GM13977 (cell line): ENCODE data around the gene DHX8.

Source experiments
- DNase-seq: peaks from one replicate; pipeline ENCODE4 v3.0.0; 2012; ENCODE audit warnings: low spot score
- in situ Hi-C: fragments of 300-500 bp; cut with MboI; formaldehyde crosslinking; loops from one replicate; pipeline ENCODE4 v1.12.0; 2022; ENCODE audit warnings: low sequenced_read_pairs, low pct_unique_long_range_greater_than_20kb, mixed read lengths, inconsistent platforms; ENCODE audit not compliant: unreplicated experiment
- TF ChIP-seq, protein P1 (sequence below): IDR thresholded peaks from 2 replicates; pipeline ENCODE4 v1.5.1; 2012; ENCODE audit warnings: mild to moderate bottlenecking, control low read depth; ENCODE audit not compliant: insufficient read depth; ENCODE audit errors: extremely low read depth, missing control alignments

The DHX8 gene

DNA sequence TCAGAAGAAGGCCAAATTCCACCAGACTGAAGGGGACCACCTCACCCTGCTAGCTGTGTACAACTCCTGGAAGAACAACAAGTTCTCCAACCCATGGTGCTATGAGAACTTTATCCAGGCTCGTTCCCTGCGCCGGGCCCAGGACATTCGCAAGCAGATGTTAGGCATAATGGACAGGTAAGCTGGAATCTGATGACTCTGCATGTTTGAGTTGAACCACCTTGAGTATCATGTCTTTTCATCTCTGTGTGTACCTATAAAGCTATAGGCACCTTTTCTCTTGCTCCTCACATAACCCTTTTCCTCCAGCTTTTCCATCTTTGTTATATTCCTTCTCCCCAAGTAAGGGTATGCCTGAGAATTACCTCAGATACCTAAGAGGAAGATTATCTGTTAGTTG, 37.6 kb downstream of the DHX8 start:
- in situ Hi-C loops: no loop called here
- TF ChIP-seq, protein P1, sequence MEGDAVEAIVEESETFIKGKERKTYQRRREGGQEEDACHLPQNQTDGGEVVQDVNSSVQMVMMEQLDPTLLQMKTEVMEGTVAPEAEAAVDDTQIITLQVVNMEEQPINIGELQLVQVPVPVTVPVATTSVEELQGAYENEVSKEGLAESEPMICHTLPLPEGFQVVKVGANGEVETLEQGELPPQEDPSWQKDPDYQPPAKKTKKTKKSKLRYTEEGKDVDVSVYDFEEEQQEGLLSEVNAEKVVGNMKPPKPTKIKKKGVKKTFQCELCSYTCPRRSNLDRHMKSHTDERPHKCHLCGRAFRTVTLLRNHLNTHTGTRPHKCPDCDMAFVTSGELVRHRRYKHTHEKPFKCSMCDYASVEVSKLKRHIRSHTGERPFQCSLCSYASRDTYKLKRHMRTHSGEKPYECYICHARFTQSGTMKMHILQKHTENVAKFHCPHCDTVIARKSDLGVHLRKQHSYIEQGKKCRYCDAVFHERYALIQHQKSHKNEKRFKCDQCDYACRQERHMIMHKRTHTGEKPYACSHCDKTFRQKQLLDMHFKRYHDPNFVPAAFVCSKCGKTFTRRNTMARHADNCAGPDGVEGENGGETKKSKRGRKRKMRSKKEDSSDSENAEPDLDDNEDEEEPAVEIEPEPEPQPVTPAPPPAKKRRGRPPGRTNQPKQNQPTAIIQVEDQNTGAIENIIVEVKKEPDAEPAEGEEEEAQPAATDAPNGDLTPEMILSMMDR: no peak
- no peak for DNase-seq

DNA sequence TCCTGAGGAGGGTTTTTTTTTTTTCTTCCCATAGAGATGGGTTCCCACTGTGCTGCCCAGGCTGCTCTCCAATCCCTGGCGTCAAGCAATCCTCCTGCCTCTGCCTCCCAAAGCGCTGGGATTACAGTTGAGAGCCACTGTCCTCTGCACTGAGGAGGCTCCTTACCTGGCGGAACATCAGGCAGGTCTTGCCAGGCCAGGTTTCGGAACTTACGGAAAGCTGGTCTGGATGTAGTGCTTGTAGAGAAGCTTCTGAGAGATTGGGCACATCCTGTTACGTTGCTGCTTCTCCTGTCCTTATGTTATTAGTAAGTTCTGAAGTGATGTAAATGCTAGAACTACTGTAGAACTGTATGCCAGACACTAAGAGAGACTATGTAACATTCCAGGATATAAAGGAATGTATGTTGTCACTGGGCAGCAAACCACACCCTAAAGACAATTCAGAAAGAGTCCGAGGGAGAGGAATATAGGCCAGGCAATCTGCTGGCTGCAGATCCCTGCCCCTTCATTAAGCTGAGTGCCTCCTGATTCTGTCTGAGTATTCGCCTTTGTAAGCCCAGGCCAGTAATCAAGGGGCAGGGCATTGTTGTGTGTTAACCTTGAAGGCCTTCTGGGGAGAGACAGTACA, 41.3 kb downstream of the DHX8 start:
- in situ Hi-C loops: no loop called here
- TF ChIP-seq, protein P1: no peak
- DNase-seq: no peak

DNA sequence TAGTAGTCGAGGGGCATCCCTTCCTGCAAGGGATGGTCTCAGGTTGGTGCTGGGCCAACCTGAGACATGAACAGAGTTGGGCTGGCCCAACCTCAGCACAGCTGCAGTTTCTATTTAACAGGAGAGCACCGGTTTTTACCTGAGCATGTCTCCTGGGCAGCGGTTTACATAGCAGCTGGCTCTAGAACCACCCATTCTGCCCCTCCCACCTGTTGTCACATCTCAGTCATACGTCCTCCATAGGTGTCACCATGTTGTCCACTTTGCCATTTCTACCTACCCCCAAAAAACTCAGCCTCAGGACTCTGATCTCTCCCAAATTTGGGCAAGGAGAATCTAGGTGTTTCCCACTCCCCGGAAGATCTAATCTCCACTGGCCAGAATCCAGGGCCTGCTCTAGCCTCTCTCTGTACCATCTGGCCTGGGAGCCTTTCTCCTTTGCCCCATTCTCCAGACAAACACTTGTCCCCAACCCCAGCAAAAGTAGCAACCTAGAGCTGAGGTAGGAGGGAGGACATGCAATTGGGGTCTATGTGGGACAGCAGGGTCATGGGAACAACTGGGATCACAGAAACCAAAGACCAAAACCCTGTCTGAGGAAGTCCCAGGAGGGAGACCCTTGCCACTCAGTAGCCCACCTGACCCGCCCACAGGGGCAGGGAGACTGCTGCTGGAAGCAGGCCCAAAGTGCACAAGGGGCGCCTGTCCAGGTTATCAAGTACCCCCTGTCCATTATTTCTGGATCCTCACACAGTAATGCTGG, 43.3 kb downstream of the DHX8 start:
- in situ Hi-C loops: no loop called here
- TF ChIP-seq, protein P1: no peak
- no peak for DNase-seq

DNA sequence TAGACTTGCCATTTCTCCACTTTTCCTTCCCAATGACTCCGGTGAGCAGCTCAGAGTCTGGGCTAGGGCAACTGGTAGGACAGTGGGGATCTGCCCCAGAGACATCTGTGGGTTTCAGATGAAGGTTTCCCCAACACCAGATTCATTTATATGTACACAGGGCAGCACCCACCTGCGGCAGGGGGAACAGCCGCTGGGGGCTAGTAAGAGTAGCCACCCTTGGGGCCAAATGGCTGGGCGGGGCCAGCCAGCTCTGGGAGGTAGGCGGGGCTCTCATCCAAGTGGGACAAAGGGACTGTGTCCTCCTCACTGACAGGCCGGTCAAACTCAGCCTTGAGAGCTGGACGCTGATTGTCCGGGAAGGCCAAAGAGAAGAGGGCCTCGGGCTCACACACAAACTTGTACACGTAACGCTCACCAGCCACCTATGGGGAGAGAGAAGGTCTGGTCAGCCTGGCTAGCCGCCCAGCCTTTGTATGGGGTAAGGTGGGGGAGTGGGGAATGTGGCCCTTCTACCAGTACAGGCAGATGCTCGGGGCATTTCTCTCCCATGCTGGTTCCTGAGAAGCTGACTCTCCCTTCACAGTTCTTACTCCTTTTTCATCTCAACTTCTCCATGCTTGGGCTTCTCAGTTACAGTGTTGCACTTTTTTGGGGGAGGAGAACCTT, 44.7 kb downstream of the DHX8 start:
- no peak for DNase-seq
- TF ChIP-seq, protein P1: no peak
- in situ Hi-C loops: no loop called here

DNA sequence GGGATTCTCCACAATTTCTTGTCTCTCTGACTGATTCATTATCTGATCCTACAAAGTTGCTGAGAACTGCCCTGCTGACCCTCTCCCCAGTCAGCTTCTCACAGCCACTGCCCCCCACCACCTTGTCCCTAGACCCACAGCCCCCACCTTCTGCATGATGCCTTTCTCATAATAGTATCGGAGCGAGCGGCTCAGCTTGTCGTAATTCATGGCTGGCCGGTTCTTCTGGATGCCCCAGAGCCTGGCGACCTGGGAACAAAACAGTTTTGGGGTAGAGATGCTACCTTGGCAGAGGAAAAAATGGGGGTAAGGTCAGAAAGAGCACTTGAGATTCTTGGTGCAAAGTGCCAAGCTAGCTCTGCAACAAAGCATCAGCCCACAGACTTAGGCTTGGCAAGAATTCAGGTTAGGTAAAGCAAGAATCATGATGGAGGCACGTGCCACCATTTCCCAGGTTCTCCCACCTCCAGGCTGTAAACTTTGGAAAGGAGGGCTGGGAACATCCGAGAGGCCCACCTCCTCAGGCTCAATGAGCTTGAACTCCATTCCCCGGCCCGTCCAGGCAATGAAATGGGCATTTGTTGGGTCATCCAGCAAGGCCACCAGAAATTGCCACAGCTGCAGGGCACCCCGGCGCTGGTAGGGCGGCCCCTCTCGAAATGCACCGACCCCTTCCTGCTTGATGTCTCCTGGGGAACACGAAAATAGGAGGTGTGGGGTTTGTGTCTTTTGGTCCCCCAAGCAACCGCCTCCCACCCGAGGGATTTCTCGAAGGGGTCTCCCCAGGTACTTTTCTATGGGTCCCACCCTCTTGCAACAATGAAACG, 45.4 kb downstream of the DHX8 start:
- in situ Hi-C loops: no loop called here
- TF ChIP-seq, protein P1: no peak
- no peak for DNase-seq

DNA sequence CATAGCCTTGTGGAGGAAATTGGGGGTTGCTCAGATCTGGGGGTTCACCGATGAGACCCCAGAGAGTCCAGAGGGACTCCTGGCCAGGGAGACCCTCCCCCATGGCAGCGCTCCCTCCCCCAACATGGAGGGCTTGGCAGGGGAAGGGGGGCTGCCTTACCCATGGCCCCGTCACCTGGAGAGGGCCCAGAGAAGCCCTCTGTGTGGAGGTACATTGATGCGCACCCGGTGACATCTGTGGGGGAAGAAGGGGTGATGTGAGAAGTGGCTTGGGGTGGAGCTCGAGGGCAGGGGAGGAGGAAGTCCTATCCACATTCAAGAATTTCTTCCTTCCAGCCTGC, 46.1 kb downstream of the DHX8 start:
- DNase-seq: no peak
- TF ChIP-seq, protein P1: no peak
- in situ Hi-C loops: no loop called here
